ENCODE measurements around the gene NCDN.

The NCDN gene

GRCh38 chr1:35599411-35599810, 41.8 kb downstream of the NCDN start:
- DNase-seq (ENCODE audit: low read depth in 2 of 2), result no peak
- no peak for TF ChIP-seq CTCF (IDR thresholded peaks at IDR 0.05; ENCODE audit: low read depth, low read length)
- no peak overlapping the region for H3K4me3 ChIP-seq (replicated peaks in 1 of 2; ENCODE audit: low read depth in 2 of 2, low read length in 2 of 2)

- TF ChIP-seq CTCF (IDR thresholded peaks at IDR 0.05; ENCODE audit: low read depth, low read length), result no peak
- no peak for DNase-seq (ENCODE audit: low read depth in 2 of 2)
- H3K4me3 ChIP-seq (replicated peaks in 1 of 2; ENCODE audit: low read depth in 2 of 2, low read length in 2 of 2), result no peak overlapping the region
Measured at GRCh38 chr1:35600593-35600992, 43.0 kb downstream of the NCDN start.

DNA sequence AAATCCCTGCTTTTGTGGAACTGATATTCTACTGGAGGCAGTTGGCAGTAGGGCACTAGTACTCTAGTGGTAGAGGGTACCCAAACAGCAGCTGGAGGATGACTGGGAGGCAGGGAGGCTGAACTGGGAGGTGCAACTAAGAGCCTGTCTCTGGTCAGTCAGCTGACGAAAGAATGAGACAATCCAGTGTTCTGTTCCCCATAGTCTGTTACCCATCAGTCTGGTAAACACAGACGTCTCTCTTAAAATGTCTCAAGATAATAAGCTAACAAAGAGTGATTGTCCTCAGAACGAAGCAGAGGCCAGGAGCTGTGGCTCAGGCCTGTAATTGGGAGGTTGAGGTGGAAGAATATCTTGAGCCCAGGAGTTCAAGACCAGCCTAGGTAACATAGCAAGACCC, 45.9 kb downstream of the NCDN start:
- no peak for TF ChIP-seq CTCF (IDR thresholded peaks at IDR 0.05; ENCODE audit: low read depth, low read length)
- peak in 1 of 2 donors; percentile 15 for DNase-seq (ENCODE audit: low read depth in 2 of 2)
- no peak overlapping the region for H3K4me3 ChIP-seq (replicated peaks in 1 of 2; ENCODE audit: low read depth in 2 of 2, low read length in 2 of 2)

DNA sequence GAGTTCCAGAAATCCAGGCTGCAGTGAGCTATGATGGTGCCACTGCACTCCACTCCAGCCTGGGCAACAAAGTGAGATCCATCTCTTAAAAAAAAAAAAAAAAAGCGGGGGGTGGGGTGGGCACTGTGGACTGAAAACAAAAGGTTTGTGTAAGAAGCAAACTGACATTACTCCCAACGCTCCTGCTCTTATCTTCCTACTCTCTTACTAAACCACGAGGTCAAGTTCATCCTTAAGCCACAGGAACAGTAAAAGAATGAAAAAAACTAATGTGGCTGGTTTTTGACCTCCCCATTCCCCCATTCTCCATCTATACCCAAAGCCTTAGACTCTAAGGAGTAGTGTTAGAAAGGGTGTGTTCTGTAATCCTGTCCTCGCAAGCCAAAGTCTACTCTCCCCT, 46.3 kb downstream of the NCDN start:
- peak in 1 of 2 donors; percentile 28 for DNase-seq (ENCODE audit: low read depth in 2 of 2)
- no peak for TF ChIP-seq CTCF (IDR thresholded peaks at IDR 0.05; ENCODE audit: low read depth, low read length)

GRCh38 chr1:35605071-35605866, 47.7 kb downstream of the NCDN start:
- no peak for TF ChIP-seq CTCF (IDR thresholded peaks at IDR 0.05; ENCODE audit: low read depth, low read length)
- H3K4me3 ChIP-seq (replicated peaks in 1 of 2; ENCODE audit: low read depth in 2 of 2, low read length in 2 of 2), result no peak overlapping the region
- peak in 1 of 2 donors; percentile 25 for DNase-seq (ENCODE audit: low read depth in 2 of 2)

More for the DNA sequence above, 46.3 kb downstream of the NCDN start:
- H3K4me3 ChIP-seq (replicated peaks in 1 of 2; ENCODE audit: low read depth in 2 of 2, low read length in 2 of 2), result no peak overlapping the region

DNA sequence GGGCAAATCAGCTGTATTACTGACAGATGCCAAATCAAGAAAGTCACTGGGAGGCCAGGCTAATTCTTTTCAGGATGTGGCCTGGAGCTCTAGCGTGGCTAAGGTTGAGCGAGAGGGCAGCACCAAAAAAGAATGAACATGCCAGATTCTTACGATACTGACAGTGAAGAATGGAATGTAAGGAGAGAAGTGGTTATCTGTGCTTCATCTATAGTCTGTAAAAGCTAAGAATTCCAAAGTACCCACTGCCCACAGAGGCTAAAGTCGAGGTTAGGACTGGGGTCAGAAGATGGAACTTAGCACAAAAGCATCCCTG, 48.2 kb downstream of the NCDN start:
- no peak overlapping the region for H3K4me3 ChIP-seq (replicated peaks in 1 of 2; ENCODE audit: low read depth in 2 of 2, low read length in 2 of 2)
- DNase-seq (ENCODE audit: low read depth in 2 of 2), result peak; percentile 11 to 53
- TF ChIP-seq CTCF (IDR thresholded peaks at IDR 0.05; ENCODE audit: low read depth, low read length), result no peak

DNA sequence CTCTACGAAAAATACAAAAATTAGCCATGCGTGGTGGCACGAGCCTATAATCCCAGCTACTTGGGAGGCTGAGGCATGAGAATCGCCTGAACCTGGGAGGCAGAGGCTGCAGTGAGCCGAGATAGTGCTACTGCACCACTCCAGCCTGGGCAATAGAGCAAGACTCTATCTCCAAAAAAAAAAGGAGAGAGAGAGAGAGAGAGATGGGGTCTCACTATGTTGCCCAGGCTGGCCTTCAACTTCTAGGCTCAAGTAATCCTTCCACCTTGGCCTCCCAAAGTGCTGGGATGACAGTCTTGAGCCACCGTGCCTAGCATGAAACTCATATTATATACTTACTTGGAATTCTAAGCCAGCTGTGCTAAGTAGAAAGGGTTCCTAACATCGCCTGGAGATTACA, 54.1 kb downstream of the NCDN start:
- no peak for TF ChIP-seq CTCF (IDR thresholded peaks at IDR 0.05; ENCODE audit: low read depth, low read length)
- DNase-seq (ENCODE audit: low read depth in 2 of 2), result no peak
- H3K4me3 ChIP-seq (replicated peaks in 1 of 2; ENCODE audit: low read depth in 2 of 2, low read length in 2 of 2), result no peak overlapping the region
